ENCODE data around the gene ARHGAP20.

DNA sequence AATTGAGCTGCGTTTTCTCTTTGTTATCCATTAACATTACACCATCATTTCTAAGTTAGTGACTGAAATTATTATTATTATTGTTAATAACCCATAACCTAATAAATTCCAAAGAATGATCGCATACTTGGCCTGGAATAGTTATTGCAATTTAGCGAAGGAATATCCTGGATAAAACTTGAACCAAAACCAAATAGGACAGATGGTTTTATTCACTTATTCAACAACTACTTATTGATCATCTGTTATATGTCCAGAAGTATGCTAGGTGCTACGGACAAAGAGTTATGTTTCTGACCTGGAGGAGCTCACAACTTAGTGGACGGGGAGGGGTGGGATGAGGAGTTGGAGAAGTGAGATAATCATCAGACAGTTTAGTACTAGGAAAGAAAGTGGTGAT is 44.8 kb upstream of the ARHGAP20 start:
- no peak for TF ChIP-seq POLR2A (IDR thresholded peaks at IDR 0.05; ENCODE audit: low read depth)
- TF ChIP-seq, protein P1, sequence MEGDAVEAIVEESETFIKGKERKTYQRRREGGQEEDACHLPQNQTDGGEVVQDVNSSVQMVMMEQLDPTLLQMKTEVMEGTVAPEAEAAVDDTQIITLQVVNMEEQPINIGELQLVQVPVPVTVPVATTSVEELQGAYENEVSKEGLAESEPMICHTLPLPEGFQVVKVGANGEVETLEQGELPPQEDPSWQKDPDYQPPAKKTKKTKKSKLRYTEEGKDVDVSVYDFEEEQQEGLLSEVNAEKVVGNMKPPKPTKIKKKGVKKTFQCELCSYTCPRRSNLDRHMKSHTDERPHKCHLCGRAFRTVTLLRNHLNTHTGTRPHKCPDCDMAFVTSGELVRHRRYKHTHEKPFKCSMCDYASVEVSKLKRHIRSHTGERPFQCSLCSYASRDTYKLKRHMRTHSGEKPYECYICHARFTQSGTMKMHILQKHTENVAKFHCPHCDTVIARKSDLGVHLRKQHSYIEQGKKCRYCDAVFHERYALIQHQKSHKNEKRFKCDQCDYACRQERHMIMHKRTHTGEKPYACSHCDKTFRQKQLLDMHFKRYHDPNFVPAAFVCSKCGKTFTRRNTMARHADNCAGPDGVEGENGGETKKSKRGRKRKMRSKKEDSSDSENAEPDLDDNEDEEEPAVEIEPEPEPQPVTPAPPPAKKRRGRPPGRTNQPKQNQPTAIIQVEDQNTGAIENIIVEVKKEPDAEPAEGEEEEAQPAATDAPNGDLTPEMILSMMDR (IDR thresholded peaks at IDR 0.05): no peak
- no peak for TF ChIP-seq EP300 (IDR thresholded peaks at IDR 0.05)

Measured in esophagus muscularis mucosa (tissue), 4 donors.